GM19023 (cell line): Measurements from ENCODE around the gene RCL1.
"Not testable (repeated sequence)": the region's sequence is repeated elsewhere in the genome, so short reads cannot be mapped to it uniquely, and the experiment has no call there.

ENCODE experiments used
- ATAC-seq: cut with Tn5 transposase; IDR thresholded peaks from one replicate; pipeline ENCODE4 v1.9.1; 2021; ENCODE audit warnings: mild to moderate bottlenecking, moderate library complexity; ENCODE audit not compliant: unreplicated experiment

The RCL1 gene

GRCh38 chr9:4792572-4793458 is at the start of gene RCL1:
RCL1 (plus strand) TSS chr9:4792944; CDS start chr9:4793092, 148 bp downstream.
- ATAC-seq: peak; percentile 95

- no peak for ATAC-seq
Observed at GRCh38 chr9:4743131-4743875, 49.4 kb upstream of the RCL1 start.

- ATAC-seq: no peak
Observed at GRCh38 chr9:4746278-4747030, 46.3 kb upstream of the RCL1 start.

- no peak for ATAC-seq
Observed at GRCh38 chr9:4748612-4749011, 44.1 kb upstream of the RCL1 start.

GRCh38 chr9:4750023-4750673 is 42.6 kb upstream of the RCL1 start:
- no peak for ATAC-seq

GRCh38 chr9:4754530-4754929 is 38.2 kb upstream of the RCL1 start:
- not testable (repeated sequence) for ATAC-seq

- ATAC-seq: no peak
Observed at GRCh38 chr9:4755026-4755609, 37.6 kb upstream of the RCL1 start.

GRCh38 chr9:4756420-4756819 is 36.3 kb upstream of the RCL1 start:
- ATAC-seq: no peak

- no peak for ATAC-seq
Observed at GRCh38 chr9:4760122-4760521, 32.6 kb upstream of the RCL1 start.

GRCh38 chr9:4762108-4762885 is 30.4 kb upstream of the RCL1 start:
- peak; percentile 85 for ATAC-seq

GRCh38 chr9:4762886-4763541 is 29.7 kb upstream of the RCL1 start:
- no peak for ATAC-seq

GRCh38 chr9:4764033-4764432 is 28.7 kb upstream of the RCL1 start:
- ATAC-seq: no peak

- no peak for ATAC-seq
Observed at GRCh38 chr9:4768681-4769080, 24.1 kb upstream of the RCL1 start.

GRCh38 chr9:4769321-4770080 is 23.2 kb upstream of the RCL1 start:
- ATAC-seq: no peak

GRCh38 chr9:4771788-4772187 is 21.0 kb upstream of the RCL1 start:
- ATAC-seq: no peak

- ATAC-seq: no peak
Observed at GRCh38 chr9:4774209-4774608, 18.5 kb upstream of the RCL1 start.

- not testable (repeated sequence) for ATAC-seq
Observed at GRCh38 chr9:4774958-4775357, 17.8 kb upstream of the RCL1 start.

- no peak for ATAC-seq
Observed at GRCh38 chr9:4780651-4781050, 12.1 kb upstream of the RCL1 start.
